ENCODE data around the gene RFWD3.

RFWD3 gene

GRCh38 chr16:74650966-74651567 is 15.6 kb downstream of the RFWD3 start (continued):
- TF ChIP-seq PRDM2 (tag by site-specific recombination; IDR thresholded peaks at IDR 0.05; ENCODE audit: borderline replicate concordance), result no peak

- H3K9me3 ChIP-seq (ENCODE audit: control insufficient read depth, insufficient read depth, low read depth, low read length), result no peaks in the 10 kb centered on the region
- no peak overlapping the region for H3K4me3 ChIP-seq (ENCODE audit: low read depth, low read length)
- no peaks in the 10 kb centered on the region for H3K4me1 ChIP-seq (ENCODE audit: control insufficient read depth, insufficient read depth, low read length)
- no peak overlapping the region for H3K27ac ChIP-seq (ENCODE audit: extremely low read depth, low read depth, low read length)
- POLR2A ChIA-PET, result no interaction called here
- no peak for TF ChIP-seq ZNF211 (tag by site-specific recombination; IDR thresholded peaks at IDR 0.05; ENCODE audit: low read depth)
- TF ChIP-seq REST (tag by site-specific recombination; IDR thresholded peaks at IDR 0.05), result no peak
- TF ChIP-seq KLF10 (tag by site-specific recombination; IDR thresholded peaks at IDR 0.05), result no peak
- TF ChIP-seq ZBTB6 (tag by site-specific recombination; IDR thresholded peaks at IDR 0.05), result no peak
- TF ChIP-seq ZNF513 (tag by site-specific recombination; IDR thresholded peaks at IDR 0.05), result no peak
- no peak for TF ChIP-seq OSR2 (tag by site-specific recombination; IDR thresholded peaks at IDR 0.05)
- TF ChIP-seq ZNF670 (tag by site-specific recombination; IDR thresholded peaks at IDR 0.05; ENCODE audit: low read depth), result no peak
- no peak for TF ChIP-seq ZNF747 (tag by site-specific recombination; IDR thresholded peaks at IDR 0.05)
- TF ChIP-seq ZNF629 (tag by site-specific recombination; IDR thresholded peaks at IDR 0.05), result no peak
- no peak for TF ChIP-seq ZFP37 (tag by site-specific recombination; IDR thresholded peaks at IDR 0.05)
- TF ChIP-seq SP3 (tag by site-specific recombination; IDR thresholded peaks at IDR 0.05), result no peak
- TF ChIP-seq KLF9 (tag by site-specific recombination; IDR thresholded peaks at IDR 0.05; ENCODE audit: low read depth), result no peak
- TF ChIP-seq ZNF266 (tag by site-specific recombination; IDR thresholded peaks at IDR 0.05; ENCODE audit: low read depth), result no peak
- TF ChIP-seq ZBTB48 (tag by site-specific recombination; IDR thresholded peaks at IDR 0.05), result no peak
- no peak for TF ChIP-seq FEZF1 (tag by site-specific recombination; IDR thresholded peaks at IDR 0.05)
- TF ChIP-seq ZNF174 (tag by site-specific recombination; IDR thresholded peaks at IDR 0.05), result no peak
- no peak for TF ChIP-seq GLIS1 (tag by site-specific recombination; IDR thresholded peaks at IDR 0.05)
- CTCF ChIA-PET, result interaction anchor here (1.0 kb wide), 1 partner anchor 12 kb away, joined by 4 read pairs; no protein-coding TSS in a partner anchor
- H3K36me3 ChIP-seq (ENCODE audit: control insufficient read depth in 2 of 2, insufficient read depth in 1 of 2, low read length in 2 of 2), result peaks cover 76 to 95% of the 10 kb centered on the region in 2 experiments
Observed at GRCh38 chr16:74649839-74650504, 16.7 kb downstream of the RFWD3 start.

Measured in HEK293 (cell line).